Activated naive CD8-positive, alpha-beta T cell treated with anti-CD3 and anti-CD28 coated beads for 36 hours (primary cell): Measurements from ENCODE around the gene SCNN1B. TPM values are rescaled to one million over a fixed set of nuclear protein-coding genes. Genes with fewer than 3 reads are reported as not detected.
"Not testable (repeated sequence)": the region's sequence is repeated elsewhere in the genome, so short reads cannot be mapped to it uniquely, and the experiment has no call there.

Experiments used
- DNase-seq: peaks from one replicate; pipeline ENCODE4 v3.0.0; 2021
- H3K27ac Mint-ChIP-seq: one replicate; pipeline ENCODE4 v1.8.0; 2022; ENCODE audit warnings: mild to moderate bottlenecking, moderate library complexity, mixed read lengths
- H3K27me3 Mint-ChIP-seq: one replicate; pipeline ENCODE4 v1.8.0; 2022; ENCODE audit warnings: mild to moderate bottlenecking, mixed read lengths
- H3K36me3 Mint-ChIP-seq: one replicate; pipeline ENCODE4 v1.8.0; 2021; ENCODE audit warnings: mild to moderate bottlenecking, mixed read lengths
- H3K4me1 Mint-ChIP-seq: one replicate; pipeline ENCODE4 v1.8.0; 2021; ENCODE audit warnings: mixed read lengths
- H3K4me3 Mint-ChIP-seq: one replicate; pipeline ENCODE4 v1.8.0; 2022; ENCODE audit warnings: mild to moderate bottlenecking, moderate library complexity, mixed read lengths
- H3K9me3 Mint-ChIP-seq: one replicate; pipeline ENCODE4 v1.8.0; 2022; ENCODE audit warnings: mixed read lengths
- total RNA-seq, 2 experiments: library from RNA; stranded (reverse); gene quantifications; one replicate each; pipeline ENCODE4 v1.2.3, GENCODE V29; 2021

SCNN1B gene
- total RNA-seq, 2 experiments from 2014 or later, result not detected

DNA sequence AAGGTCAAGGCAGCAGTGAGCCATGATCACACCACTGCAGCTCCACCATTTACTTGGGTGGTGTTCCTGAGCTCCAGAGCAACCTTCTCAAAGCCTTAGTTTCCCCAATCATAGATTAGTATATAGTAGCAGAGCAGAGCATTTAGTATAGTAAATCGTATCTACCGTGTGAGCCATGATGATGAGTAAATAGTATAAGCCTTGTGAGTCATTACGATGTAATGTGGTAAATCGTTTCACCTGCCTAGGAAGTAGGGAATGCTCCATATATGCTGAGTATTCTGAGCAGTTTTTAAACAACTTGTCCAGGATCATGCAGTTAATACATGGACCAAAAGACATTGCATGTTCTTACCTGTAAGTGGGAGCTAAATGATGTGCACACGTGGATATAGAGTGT lies 66.4 kb downstream of the SCNN1B start:
- Mint-ChIP-seq H3K4me3 (no peak overlapping the region), H3K9me3 (no peaks in the 10 kb centered on the region), H3K27me3 (no peaks in the 10 kb centered on the region), H3K36me3 (no peaks in the 10 kb centered on the region), H3K4me1 (peaks cover 11% of the 10 kb centered on the region), H3K27ac (no peak overlapping the region)
- DNase-seq, result no peak

DNA sequence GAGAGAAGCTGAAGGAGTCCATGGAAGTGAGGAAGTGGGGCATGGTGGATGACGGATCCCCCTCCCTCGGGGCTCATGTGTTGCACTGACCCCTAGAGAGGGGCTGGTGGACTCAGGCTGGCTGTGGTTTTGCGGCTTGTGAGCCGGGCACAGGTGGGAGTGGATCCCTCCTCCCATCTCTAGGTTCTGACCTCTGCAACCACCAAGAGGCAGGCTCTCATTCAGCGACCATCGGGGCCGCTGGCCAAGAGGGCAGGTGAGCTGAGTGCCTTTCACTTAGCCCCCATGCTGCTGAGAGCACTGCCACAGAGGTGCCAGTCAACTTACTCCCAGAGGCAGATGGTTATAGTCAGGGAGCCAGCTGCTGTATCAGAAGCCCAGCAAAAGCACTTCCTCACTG lies 67.3 kb downstream of the SCNN1B start:
- H3K4me3 Mint-ChIP-seq, result no peak overlapping the region
- no peak for DNase-seq
- H3K27me3 Mint-ChIP-seq, result no peaks in the 10 kb centered on the region
- no peak overlapping the region for H3K27ac Mint-ChIP-seq
- no peaks in the 10 kb centered on the region for H3K36me3 Mint-ChIP-seq
- H3K9me3 Mint-ChIP-seq, result no peaks in the 10 kb centered on the region
- H3K4me1 Mint-ChIP-seq, result peaks cover 11% of the 10 kb centered on the region

DNA sequence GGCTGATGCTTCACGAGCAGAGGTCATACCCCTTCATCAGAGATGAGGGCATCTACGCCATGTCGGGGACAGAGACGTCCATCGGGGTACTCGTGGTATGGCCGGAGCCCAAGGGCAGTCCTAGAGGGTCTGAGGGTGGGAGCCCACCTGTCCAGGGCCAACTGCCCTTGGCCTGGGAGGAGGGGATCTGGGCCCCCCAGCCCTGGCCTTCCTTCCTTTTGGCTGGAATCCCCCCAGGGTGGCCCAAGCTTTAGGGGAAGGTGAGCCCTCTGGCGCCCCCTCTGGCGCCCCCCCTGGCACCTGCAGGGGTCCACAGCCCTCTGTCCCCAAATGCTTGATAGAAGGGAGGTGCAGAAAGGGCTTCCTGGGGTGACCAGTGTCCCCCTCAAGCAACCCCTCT lies 69.3 kb downstream of the SCNN1B start:
- Mint-ChIP-seq H3K9me3 (no peaks in the 10 kb centered on the region), H3K27me3 (no peaks in the 10 kb centered on the region), H3K27ac (no peak overlapping the region), H3K4me1 (no peaks in the 10 kb centered on the region), H3K36me3 (no peaks in the 10 kb centered on the region), H3K4me3 (no peak overlapping the region)
- no peak for DNase-seq

DNA sequence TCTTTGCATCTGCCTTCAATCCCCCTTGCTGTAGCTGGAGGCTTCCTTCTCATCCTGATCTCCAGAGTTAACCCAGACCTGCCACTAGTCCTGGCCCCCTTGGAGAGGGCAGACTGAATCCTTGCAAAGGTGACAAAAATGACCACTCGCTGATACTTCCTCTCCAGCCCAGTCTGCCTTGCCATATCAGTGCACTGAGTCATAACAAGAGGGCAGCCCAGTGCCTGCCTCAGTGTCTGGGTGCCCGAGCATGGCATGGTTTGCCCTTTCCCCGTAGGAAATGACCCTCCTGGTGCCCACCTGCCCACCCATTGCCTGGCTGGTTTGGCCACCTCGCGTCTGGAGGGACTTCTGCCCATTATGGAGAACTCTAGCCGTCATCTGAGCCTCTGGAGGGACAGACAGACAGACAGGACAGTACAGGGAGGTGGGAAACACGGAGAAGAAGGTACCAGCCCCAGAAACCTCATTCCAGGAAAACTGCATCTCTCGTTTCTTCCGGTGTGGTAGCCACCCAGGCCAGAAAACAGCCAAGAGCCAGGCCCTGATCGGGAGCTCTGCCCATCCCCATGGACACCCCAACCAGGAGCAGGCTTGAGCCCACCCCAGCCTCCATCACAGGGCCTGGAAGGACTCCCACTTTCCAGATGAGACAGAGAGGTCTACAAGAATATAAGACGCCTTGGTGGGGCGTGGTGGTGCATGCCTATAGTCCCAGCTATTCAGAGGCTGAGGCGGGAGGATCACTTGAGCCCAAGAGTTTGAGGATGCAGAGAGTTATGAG lies 71.5 kb downstream of the SCNN1B start:
- DNase-seq, result no peak
- Mint-ChIP-seq H3K36me3 (no peaks in the 10 kb centered on the region), H3K9me3 (no peaks in the 10 kb centered on the region), H3K4me3 (no peak overlapping the region), H3K4me1 (no peaks in the 10 kb centered on the region), H3K27me3 (peaks cover 5% of the 10 kb centered on the region), H3K27ac (no peak overlapping the region)

DNA sequence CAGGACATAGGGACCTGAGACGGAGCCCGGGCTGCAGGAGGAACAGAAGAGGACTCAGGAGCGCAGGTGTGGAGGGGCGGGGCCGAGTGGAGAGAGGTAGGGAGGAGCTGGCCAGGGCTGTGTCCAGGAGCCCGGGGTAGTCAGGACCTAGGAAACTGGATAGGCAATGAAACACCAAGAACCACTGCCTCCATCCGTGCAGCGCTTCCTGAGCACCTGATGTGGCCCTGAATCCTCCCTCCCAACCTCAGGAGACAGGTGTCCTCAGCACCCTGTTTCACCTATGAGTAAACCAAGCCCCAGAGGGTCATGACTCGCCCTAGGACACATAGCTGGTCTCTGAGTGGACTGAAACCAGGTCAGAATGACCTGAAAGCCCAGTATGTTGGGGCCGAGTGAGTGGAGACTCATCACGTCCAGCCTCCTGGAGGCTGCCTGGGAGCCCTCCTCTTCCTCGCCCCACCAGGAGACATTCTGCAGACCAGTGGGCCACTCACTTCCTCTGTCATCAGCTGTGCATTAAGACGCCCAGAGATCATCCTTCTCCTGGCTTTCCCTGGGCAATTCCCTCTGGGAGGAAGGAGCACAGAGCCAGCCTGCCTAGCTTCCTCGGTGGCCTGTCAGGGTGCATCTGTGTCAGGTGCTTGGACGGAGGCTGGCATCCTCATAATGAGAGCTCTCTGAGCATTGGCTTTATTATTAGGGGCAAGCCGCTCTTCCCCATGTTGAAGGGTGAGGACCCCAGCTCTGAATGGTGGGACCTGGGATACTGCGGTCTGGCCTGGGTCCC lies 72.8 kb downstream of the SCNN1B start:
- no peak overlapping the region for H3K27ac Mint-ChIP-seq
- no peaks in the 10 kb centered on the region for H3K4me1 Mint-ChIP-seq
- no peak for DNase-seq
- H3K9me3 Mint-ChIP-seq, result no peaks in the 10 kb centered on the region
- H3K36me3 Mint-ChIP-seq, result no peaks in the 10 kb centered on the region
- H3K27me3 Mint-ChIP-seq, result peaks cover 5% of the 10 kb centered on the region
- no peak overlapping the region for H3K4me3 Mint-ChIP-seq

DNA sequence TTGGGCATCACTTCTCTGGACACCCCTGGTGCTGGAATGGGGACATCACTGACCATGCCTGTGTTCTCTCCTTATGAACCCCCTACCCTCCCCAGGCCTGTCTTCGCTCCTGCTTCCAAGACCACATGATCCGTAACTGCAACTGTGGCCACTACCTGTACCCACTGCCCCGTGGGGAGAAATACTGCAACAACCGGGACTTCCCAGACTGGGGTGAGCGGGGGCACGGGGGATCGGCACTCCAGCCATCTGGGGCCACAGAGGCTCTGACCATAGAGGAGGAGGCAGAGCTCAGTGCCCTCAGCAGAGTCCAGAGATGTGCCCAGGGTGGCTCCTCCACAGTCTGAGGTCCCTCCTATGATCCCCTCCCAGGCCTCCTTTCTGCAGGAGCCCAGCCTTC lies 73.5 kb downstream of the SCNN1B start:
- no peak overlapping the region for H3K27ac Mint-ChIP-seq
- no peak for DNase-seq
- peaks cover 5% of the 10 kb centered on the region for H3K27me3 Mint-ChIP-seq
- no peaks in the 10 kb centered on the region for H3K4me1 Mint-ChIP-seq
- H3K36me3 Mint-ChIP-seq, result no peaks in the 10 kb centered on the region
- H3K9me3 Mint-ChIP-seq, result no peaks in the 10 kb centered on the region
- no peak overlapping the region for H3K4me3 Mint-ChIP-seq

DNA sequence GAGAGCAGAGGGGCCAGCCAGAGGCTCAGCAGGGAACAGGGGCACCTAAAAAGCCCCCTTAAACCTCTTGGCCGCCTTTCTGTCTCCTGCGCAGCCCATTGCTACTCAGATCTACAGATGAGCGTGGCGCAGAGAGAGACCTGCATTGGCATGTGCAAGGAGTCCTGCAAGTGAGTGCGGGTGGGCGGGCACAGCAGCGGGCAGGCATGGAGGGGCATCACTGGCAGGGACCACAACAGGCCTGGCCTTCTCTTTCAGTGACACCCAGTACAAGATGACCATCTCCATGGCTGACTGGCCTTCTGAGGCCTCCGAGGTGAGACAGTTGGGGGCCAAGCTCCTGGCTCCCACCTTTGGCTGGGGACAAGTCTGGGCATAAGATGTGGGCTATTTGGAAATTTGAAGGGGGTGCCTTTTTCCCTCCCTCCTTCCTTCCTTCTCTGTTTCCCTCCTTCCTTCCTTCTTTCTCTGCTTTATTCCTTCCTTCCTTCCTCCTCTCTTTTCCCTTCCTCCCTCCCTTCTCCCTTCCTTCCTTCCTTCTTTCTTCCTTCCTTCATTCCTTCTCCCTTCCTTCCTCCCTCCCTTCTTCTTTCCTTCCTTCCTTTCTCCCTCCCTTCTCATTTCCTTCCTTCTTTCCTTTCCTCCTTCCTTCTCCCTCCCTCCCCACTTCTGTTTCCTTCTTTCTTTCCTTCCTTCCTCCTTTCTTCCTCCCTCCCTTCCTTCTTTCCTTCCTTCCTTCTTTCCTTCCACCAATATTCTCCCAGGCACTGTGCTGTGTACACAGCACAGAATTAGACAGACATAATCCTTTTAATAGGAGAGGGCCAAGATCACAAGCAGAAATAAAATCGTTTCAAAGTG lies 75.2 kb downstream of the SCNN1B start:
- Mint-ChIP-seq H3K9me3 (no peaks in the 10 kb centered on the region), H3K4me3 (no peak overlapping the region), H3K4me1 (no peaks in the 10 kb centered on the region), H3K27me3 (peaks cover 5% of the 10 kb centered on the region), H3K27ac (no peak overlapping the region), H3K36me3 (no peaks in the 10 kb centered on the region)
- no peak for DNase-seq

DNA sequence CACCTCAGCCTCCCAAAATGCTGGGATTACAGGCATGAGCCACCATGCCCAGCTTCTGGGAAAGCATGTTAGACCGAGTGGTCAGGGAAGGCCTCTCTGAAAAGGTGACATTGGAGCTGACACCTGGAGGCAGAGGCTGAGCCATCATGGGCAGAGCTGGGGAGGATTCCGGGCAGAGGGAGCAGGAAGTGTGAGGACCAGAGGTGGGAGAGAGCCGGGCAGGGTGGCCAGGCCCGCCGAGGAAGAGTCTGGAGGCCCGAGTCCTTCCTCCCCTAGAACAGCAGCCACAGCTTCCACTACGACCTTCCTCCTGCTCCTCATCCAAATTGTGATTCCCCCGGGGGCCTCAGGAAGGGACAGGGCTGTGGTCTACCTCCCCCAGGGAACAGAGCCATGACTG lies 76.2 kb downstream of the SCNN1B start:
- no peak overlapping the region for H3K27ac Mint-ChIP-seq

DNA sequence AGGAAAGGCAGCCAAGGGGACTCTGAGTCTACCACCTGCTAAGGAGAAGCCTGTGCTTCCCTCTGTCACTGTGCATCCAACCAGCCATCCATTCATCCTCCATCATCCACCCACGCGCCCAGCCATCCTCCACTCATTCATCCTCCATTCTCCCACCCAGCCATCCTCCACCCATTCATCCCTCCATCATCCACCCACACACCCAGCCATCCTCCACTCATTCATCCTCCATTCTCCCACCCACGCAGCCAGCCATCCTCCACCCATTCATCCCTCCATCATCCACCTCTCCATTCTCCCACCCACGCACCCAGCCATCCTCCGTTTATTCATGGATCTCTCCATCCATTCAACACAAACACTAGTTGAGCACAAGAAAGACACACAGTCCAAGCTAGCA lies 76.8 kb downstream of the SCNN1B start:
- Mint-ChIP-seq H3K27me3 (peaks cover 5% of the 10 kb centered on the region), H3K4me3 (no peak overlapping the region), H3K9me3 (no peaks in the 10 kb centered on the region), H3K27ac (no peak overlapping the region), H3K4me1 (no peaks in the 10 kb centered on the region), H3K36me3 (no peaks in the 10 kb centered on the region)
- DNase-seq, result no peak

More for the DNA sequence above, 76.2 kb downstream of the SCNN1B start:
- H3K27me3 Mint-ChIP-seq, result peaks cover 5% of the 10 kb centered on the region
- H3K36me3 Mint-ChIP-seq, result no peaks in the 10 kb centered on the region
- no peak for DNase-seq
- no peak overlapping the region for H3K4me3 Mint-ChIP-seq
- H3K4me1 Mint-ChIP-seq, result no peaks in the 10 kb centered on the region
- H3K9me3 Mint-ChIP-seq, result no peaks in the 10 kb centered on the region

DNA sequence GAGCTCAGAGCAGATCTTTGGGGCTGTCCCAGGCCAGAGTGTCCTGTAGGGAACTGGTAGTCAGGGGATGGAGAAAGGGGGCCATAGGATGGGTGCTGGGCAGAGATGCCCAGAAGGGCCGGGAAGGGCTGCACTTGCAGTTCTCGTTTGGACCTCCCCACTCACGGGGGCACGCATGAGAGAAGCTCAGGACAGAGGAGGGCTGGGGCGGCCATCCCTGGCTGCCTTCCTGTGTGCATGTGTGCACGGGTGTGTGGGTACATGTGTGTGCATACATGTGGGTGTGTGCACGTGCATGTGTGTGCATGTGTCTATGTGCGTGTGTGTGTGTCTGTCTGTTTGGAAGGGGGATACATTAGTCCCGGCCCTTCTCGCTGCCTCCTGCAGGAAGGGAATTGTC lies 77.6 kb downstream of the SCNN1B start:
- no peak for DNase-seq
- no peaks in the 10 kb centered on the region for H3K4me1 Mint-ChIP-seq
- H3K4me3 Mint-ChIP-seq, result no peak overlapping the region
- H3K9me3 Mint-ChIP-seq, result no peaks in the 10 kb centered on the region
- no peak overlapping the region for H3K27ac Mint-ChIP-seq
- H3K27me3 Mint-ChIP-seq, result peaks cover 5% of the 10 kb centered on the region
- no peaks in the 10 kb centered on the region for H3K36me3 Mint-ChIP-seq

DNA sequence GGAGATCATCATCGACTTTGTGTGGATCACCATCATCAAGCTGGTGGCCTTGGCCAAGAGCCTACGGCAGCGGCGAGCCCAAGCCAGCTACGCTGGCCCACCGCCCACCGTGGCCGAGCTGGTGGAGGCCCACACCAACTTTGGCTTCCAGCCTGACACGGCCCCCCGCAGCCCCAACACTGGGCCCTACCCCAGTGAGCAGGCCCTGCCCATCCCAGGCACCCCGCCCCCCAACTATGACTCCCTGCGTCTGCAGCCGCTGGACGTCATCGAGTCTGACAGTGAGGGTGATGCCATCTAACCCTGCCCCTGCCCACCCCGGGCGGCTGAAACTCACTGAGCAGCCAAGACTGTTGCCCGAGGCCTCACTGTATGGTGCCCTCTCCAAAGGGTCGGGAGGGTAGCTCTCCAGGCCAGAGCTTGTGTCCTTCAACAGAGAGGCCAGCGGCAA lies 78.4 kb downstream of the SCNN1B start:
- H3K27ac Mint-ChIP-seq, result no peak overlapping the region
- no peaks in the 10 kb centered on the region for H3K36me3 Mint-ChIP-seq
- H3K4me1 Mint-ChIP-seq, result no peaks in the 10 kb centered on the region
- peaks cover 5% of the 10 kb centered on the region for H3K27me3 Mint-ChIP-seq
- H3K9me3 Mint-ChIP-seq, result no peaks in the 10 kb centered on the region
- no peak overlapping the region for H3K4me3 Mint-ChIP-seq
- DNase-seq, result no peak

DNA sequence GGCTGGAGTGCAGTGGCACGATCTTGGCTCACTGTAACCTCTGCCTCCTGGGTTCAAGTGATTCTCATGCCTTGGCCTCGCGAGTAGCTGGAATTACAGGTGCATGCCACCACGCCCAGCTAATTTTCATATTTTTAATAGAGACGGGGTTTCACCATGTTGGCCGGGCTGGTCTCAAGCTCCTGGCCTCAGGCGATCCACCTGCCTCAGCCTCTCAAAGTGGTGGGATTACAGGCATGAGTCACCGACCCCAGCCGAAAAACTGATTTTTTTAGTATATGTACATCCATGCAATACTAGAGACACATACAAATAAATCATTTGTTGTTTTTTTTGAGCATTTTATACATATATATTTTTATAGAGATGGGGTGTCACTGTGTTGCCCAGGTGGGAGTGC lies 79.6 kb downstream of the SCNN1B start:
- not testable (repeated sequence) for DNase-seq, H3K27me3 Mint-ChIP-seq, H3K4me3 Mint-ChIP-seq, H3K4me1 Mint-ChIP-seq, H3K9me3 Mint-ChIP-seq, H3K27ac Mint-ChIP-seq, H3K36me3 Mint-ChIP-seq

DNA sequence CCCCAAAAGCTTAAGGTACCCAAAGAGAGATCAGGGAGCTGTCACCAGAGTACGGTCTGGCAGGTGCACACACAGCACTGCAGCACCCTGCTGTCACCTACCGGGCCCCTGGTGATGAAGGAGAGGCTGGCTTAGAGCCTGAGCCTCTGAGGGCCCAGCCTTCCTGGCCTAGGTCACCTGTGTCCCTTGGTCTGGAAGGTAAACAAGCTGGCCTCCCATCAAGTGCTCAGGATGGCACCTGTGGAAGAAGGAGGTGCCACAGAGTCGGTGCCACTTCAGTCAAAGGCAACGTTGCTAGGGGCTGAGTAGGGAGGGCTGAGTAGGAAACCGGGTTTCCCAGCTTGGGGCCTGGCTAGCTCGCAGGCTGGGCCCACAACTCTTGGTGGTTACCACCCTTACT lies 80.2 kb downstream of the SCNN1B start:
- Mint-ChIP-seq H3K27ac (no peak overlapping the region), H3K36me3 (no peaks in the 10 kb centered on the region), H3K4me1 (no peaks in the 10 kb centered on the region), H3K27me3 (peaks cover 5% of the 10 kb centered on the region), H3K4me3 (no peak overlapping the region), H3K9me3 (no peaks in the 10 kb centered on the region)
- no peak for DNase-seq

DNA sequence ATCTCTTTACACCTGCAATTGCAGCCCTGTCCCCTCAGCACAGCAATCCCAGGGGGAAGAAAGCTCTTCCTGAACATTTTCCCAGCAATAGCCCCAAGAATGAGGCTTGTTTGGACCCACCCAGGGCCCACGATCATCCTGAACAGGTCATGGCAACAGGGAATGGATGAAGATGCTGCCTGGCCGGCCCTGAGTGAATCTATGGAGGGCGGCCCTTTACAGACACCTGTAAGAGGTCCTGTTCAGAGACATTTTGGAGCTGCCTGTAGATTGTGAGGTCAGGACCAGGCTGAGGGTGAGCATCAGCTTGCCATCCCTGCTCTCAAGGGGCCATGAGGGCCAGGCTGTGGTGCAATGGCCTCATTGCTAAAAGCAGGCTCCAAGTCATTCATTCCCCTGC lies 81.8 kb downstream of the SCNN1B start:
- DNase-seq, result no peak
- no peaks in the 10 kb centered on the region for H3K27me3 Mint-ChIP-seq
- no peak overlapping the region for H3K4me3 Mint-ChIP-seq
- no peak overlapping the region for H3K27ac Mint-ChIP-seq
- no peaks in the 10 kb centered on the region for H3K9me3 Mint-ChIP-seq
- H3K36me3 Mint-ChIP-seq, result no peaks in the 10 kb centered on the region
- H3K4me1 Mint-ChIP-seq, result no peaks in the 10 kb centered on the region

DNA sequence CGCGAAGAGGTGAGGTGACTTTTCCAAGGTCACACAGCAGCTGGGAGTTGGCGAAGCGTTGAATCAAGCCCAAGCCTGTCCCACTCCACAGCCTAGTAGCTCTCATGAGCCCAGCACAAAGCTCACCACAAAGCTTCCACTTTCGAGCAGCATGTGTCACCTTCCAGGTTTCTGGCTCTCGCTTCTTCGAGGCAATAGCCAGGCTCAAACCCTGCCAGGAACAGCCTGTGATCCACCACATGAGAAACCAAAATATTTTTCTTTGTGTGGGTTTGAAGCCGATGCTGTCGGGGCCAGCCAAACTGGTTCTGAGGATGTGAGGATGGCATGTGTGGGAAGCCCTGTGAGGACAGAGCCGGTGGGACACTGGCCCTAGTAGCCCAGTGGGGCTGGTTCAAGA lies 82.8 kb downstream of the SCNN1B start:
- Mint-ChIP-seq H3K4me3 (no peak overlapping the region), H3K27me3 (no peaks in the 10 kb centered on the region), H3K4me1 (no peaks in the 10 kb centered on the region), H3K27ac (no peak overlapping the region), H3K9me3 (no peaks in the 10 kb centered on the region), H3K36me3 (no peaks in the 10 kb centered on the region)
- DNase-seq, result no peak
